RWPE2 (cell line): Measurements from ENCODE around the gene PPM1L.

Experiments
- ATAC-seq: fragments of 200-7000 bp; cut with Tn5 transposase; 3 replicates; pipeline ENCODE4 v1.9.1; 2021; ENCODE audit warnings: low read depth
- DNase-seq: peaks from one replicate; pipeline ENCODE4 v3.0.0-alpha.2; 2020; ENCODE audit warnings: low spot score
- H3K27ac ChIP-seq: fragments of 450-650 bp; 2 replicates; pipeline ENCODE4 v1.5.1; 2017; ENCODE audit warnings: mild to moderate bottlenecking; ENCODE audit not compliant: poor library complexity, severe bottlenecking
- H3K27me3 ChIP-seq: fragments of 250-450 bp; sonication (Bioruptor Pico); 2 replicates; pipeline ENCODE4 v1.5.1; 2021; ENCODE audit warnings: mild to moderate bottlenecking, moderate library complexity; ENCODE audit not compliant: insufficient read depth, poor library complexity, severe bottlenecking
- H3K36me3 ChIP-seq: fragments of 250-450 bp; sonication (Bioruptor Pico); 2 replicates; pipeline ENCODE4 v1.5.1; 2020; ENCODE audit warnings: low read depth, mild to moderate bottlenecking, moderate library complexity
- H3K4me1 ChIP-seq: fragments of 250-450 bp; sonication (Bioruptor Pico); 2 replicates; pipeline ENCODE4 v1.5.1; 2021; ENCODE audit warnings: mild to moderate bottlenecking, moderate library complexity; ENCODE audit not compliant: insufficient read depth, poor library complexity, severe bottlenecking
- H3K4me3 ChIP-seq: fragments of 250-450 bp; sonication (Bioruptor Pico); 2 replicates; pipeline ENCODE4 v1.5.1; 2021; ENCODE audit warnings: mild to moderate bottlenecking, moderate library complexity; ENCODE audit not compliant: severe bottlenecking
- H3K9me3 ChIP-seq: fragments of 250-450 bp; sonication (Bioruptor Pico); 2 replicates; pipeline ENCODE4 v1.5.1; 2021; ENCODE audit warnings: mild to moderate bottlenecking, moderate library complexity; ENCODE audit not compliant: severe bottlenecking
- CTCF ChIP-seq: fragments of 450-650 bp; IDR thresholded peaks from one replicate; pipeline ENCODE4 v1.5.1; 2017; ENCODE audit warnings: mild to moderate bottlenecking, moderate library complexity; ENCODE audit not compliant: poor library complexity, severe bottlenecking

The PPM1L gene

DNA sequence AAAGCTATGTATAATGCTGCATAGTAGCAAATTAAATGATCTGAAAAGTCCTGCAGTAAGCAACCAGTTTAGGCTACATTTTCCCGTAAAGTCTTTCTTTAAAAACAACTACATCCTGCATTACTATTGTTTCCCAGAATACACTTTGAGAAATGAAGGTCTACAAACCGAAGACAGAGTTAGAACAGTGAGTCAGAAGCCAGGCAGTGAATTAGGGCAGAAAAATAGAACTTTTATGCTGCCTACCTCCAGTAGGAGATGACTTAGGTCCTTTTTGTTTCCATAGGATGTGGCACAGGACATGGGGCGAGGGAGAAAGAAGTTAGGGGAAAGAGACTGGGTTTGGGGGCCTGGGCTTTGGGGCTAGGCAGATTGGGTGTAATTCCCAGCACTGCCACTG lies 127.3 kb downstream of the PPM1L start:
- ATAC-seq (no peak), DNase-seq (no peak)
- Histone ChIP-seq H3K9me3 (no peaks in the 10 kb centered on the region), H3K27me3 (no peaks in the 10 kb centered on the region), H3K36me3 (no peaks in the 10 kb centered on the region), H3K4me1 (no peaks in the 10 kb centered on the region), H3K4me3 (no peak overlapping the region), H3K27ac (no peak overlapping the region)
- no peak for TF ChIP-seq CTCF

GRCh38 chr3:160885791-160886286 lies 129.8 kb downstream of the PPM1L start:
- H3K27me3 ChIP-seq = no peaks in the 10 kb centered on the region
- ATAC-seq = no peak
- no peaks in the 10 kb centered on the region for H3K4me1 ChIP-seq
- H3K36me3 ChIP-seq = no peaks in the 10 kb centered on the region
- no peak overlapping the region for H3K27ac ChIP-seq
- no peak for DNase-seq
- H3K4me3 ChIP-seq = no peak overlapping the region
- no peak for TF ChIP-seq CTCF
- no peaks in the 10 kb centered on the region for H3K9me3 ChIP-seq

GRCh38 chr3:160886421-160886820 lies 130.4 kb downstream of the PPM1L start:
- TF ChIP-seq CTCF = no peak
- Histone ChIP-seq H3K4me3 (no peak overlapping the region), H3K27ac (no peak overlapping the region), H3K27me3 (no peaks in the 10 kb centered on the region), H3K9me3 (no peaks in the 10 kb centered on the region), H3K36me3 (no peaks in the 10 kb centered on the region), H3K4me1 (no peaks in the 10 kb centered on the region)
- DNase-seq (no peak), ATAC-seq (no peak)

DNA sequence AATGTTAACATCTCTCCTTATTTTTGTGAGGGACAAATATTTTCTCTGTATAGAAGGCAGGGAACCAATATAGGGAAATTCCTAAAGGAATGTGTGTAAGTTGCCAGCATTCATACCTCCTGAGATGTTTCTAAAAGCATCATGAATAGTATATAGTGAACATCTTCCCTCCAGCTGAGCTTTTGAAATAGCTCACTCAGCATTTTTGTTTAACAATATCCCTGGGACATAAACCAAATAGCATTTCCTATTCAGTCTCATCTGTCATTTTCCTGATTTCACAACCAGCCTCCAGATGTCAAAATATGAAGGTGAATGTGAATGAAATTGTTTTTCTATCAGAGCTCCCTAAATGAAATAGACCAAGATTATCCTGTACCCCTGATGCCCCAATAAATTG lies 137.2 kb downstream of the PPM1L start:
- ATAC-seq = no peak
- no peak for DNase-seq
- Histone ChIP-seq H3K36me3 (no peaks in the 10 kb centered on the region), H3K27me3 (no peaks in the 10 kb centered on the region), H3K4me1 (no peaks in the 10 kb centered on the region), H3K4me3 (no peak overlapping the region), H3K27ac (no peak overlapping the region), H3K9me3 (no peaks in the 10 kb centered on the region)
- TF ChIP-seq CTCF = no peak

GRCh38 chr3:160904691-160905090 lies 148.7 kb downstream of the PPM1L start:
- Histone ChIP-seq H3K27me3 (no peaks in the 10 kb centered on the region), H3K4me1 (no peaks in the 10 kb centered on the region), H3K27ac (no peak overlapping the region), H3K4me3 (no peak overlapping the region), H3K36me3 (no peaks in the 10 kb centered on the region), H3K9me3 (no peaks in the 10 kb centered on the region)
- no peak for DNase-seq
- no peak for ATAC-seq
- no peak for TF ChIP-seq CTCF
